Mucosa of rectum (tissue), 2 donors: Measurements from ENCODE around the gene COL17A1.

Experiments
- H3K27ac ChIP-seq, 2 donors: one replicate each; pipeline ENCODE4 v1.7.0; 2013; ENCODE audit warnings: inconsistent platforms in 2 of 2, low read depth in 2 of 2, low read length in 2 of 2
- H3K27me3 ChIP-seq, 2 donors: one replicate each; pipeline ENCODE4 v1.7.0; 2013; ENCODE audit warnings: low read length in 2 of 2; ENCODE audit not compliant: control insufficient read depth in 2 of 2, insufficient read depth in 2 of 2
- H3K36me3 ChIP-seq, 2 donors: one replicate each; pipeline ENCODE4 v1.7.0; 2013; ENCODE audit warnings: low read length in 2 of 2; ENCODE audit not compliant: control insufficient read depth in 2 of 2, insufficient read depth in 2 of 2
- H3K4me1 ChIP-seq, 2 donors: one replicate each; pipeline ENCODE4 v1.7.0; 2013; ENCODE audit warnings: low read length in 2 of 2, mild to moderate bottlenecking in 1 of 2; ENCODE audit not compliant: control insufficient read depth in 2 of 2, insufficient read depth in 2 of 2
- H3K4me3 ChIP-seq, 2 donors: one replicate each; pipeline ENCODE4 v1.7.0; 2013; ENCODE audit warnings: low read length in 2 of 2
- H3K9ac ChIP-seq, 2 donors: one replicate each; pipeline ENCODE4 v1.7.0; 2013; ENCODE audit warnings: low read length in 2 of 2, low read depth in 1 of 2, mild to moderate bottlenecking in 1 of 2
- H3K9me3 ChIP-seq, 2 donors: one replicate each; pipeline ENCODE4 v1.7.0; 2013; ENCODE audit warnings: low read length in 2 of 2; ENCODE audit not compliant: control insufficient read depth in 2 of 2
- donor health status: healthy.
- donor health status: Normal muscosa, but diverticular disease.

The COL17A1 gene

GRCh38 chr10:104057717-104058116, 28.0 kb downstream of the COL17A1 start:
- Histone ChIP-seq H3K4me1 (peaks cover 6 to 9% of the 10 kb centered on the region in 2 donors), H3K9me3 (no peaks in the 10 kb centered on the region), H3K36me3 (peaks cover 1 to 10% of the 10 kb centered on the region in 2 donors), H3K9ac (no peak overlapping the region), H3K27me3 (no peaks in the 10 kb centered on the region), H3K4me3 (no peak overlapping the region), H3K27ac (no peak overlapping the region)

GRCh38 chr10:104056619-104057273, 28.9 kb downstream of the COL17A1 start:
- Histone ChIP-seq H3K4me3 (no peak overlapping the region), H3K36me3 (peaks cover 0 to 7% of the 10 kb centered on the region in 2 donors), H3K27ac (no peak overlapping the region), H3K27me3 (no peaks in the 10 kb centered on the region), H3K9ac (no peak overlapping the region), H3K4me1 (peaks cover 13 to 16% of the 10 kb centered on the region in 2 donors), H3K9me3 (no peaks in the 10 kb centered on the region)

GRCh38 chr10:104054430-104054829, 31.2 kb downstream of the COL17A1 start:
- H3K36me3 ChIP-seq = no peaks in the 10 kb centered on the region
- H3K4me3 ChIP-seq = no peak overlapping the region
- no peaks in the 10 kb centered on the region for H3K27me3 ChIP-seq
- no peak overlapping the region for H3K9ac ChIP-seq
- no peaks in the 10 kb centered on the region for H3K9me3 ChIP-seq
- H3K4me1 ChIP-seq = peaks cover 31 to 33% of the 10 kb centered on the region in 2 donors
- no peak overlapping the region for H3K27ac ChIP-seq

GRCh38 chr10:104053201-104053600, 32.5 kb downstream of the COL17A1 start:
- peaks cover 37 to 40% of the 10 kb centered on the region in 2 donors for H3K4me1 ChIP-seq
- H3K9me3 ChIP-seq = no peaks in the 10 kb centered on the region
- no peaks in the 10 kb centered on the region for H3K36me3 ChIP-seq
- H3K27me3 ChIP-seq = no peaks in the 10 kb centered on the region
- peak overlapping the region; percentile 84 to 87 for H3K27ac ChIP-seq
- no peak overlapping the region for H3K4me3 ChIP-seq
- peak overlapping the region in 1 of 2 donors; percentile 26 for H3K9ac ChIP-seq

- Histone ChIP-seq H3K4me1 (peaks cover 37 to 40% of the 10 kb centered on the region in 2 donors), H3K9me3 (no peaks in the 10 kb centered on the region), H3K9ac (no peak overlapping the region), H3K27ac (peak overlapping the region; percentile 84 to 87), H3K36me3 (no peaks in the 10 kb centered on the region), H3K27me3 (no peaks in the 10 kb centered on the region), H3K4me3 (peak overlapping the region; percentile 15 to 31)
These were observed 33.2 kb downstream of the COL17A1 start for GRCh38 chr10:104052431-104052830.

GRCh38 chr10:104049504-104050250, 36.0 kb downstream of the COL17A1 start:
- no peaks in the 10 kb centered on the region for H3K36me3 ChIP-seq
- H3K4me1 ChIP-seq = peaks cover 37 to 40% of the 10 kb centered on the region in 2 donors
- H3K4me3 ChIP-seq = no peak overlapping the region
- no peak overlapping the region for H3K9ac ChIP-seq
- peaks cover 0 to 2% of the 10 kb centered on the region in 2 donors for H3K27me3 ChIP-seq
- H3K27ac ChIP-seq = peak overlapping the region; percentile 50 to 72
- H3K9me3 ChIP-seq = no peaks in the 10 kb centered on the region

- Histone ChIP-seq H3K27ac (no peak overlapping the region), H3K9me3 (no peaks in the 10 kb centered on the region), H3K4me1 (peaks cover 22 to 24% of the 10 kb centered on the region in 2 donors), H3K36me3 (no peaks in the 10 kb centered on the region), H3K27me3 (peaks cover 0 to 2% of the 10 kb centered on the region in 2 donors), H3K4me3 (no peak overlapping the region), H3K9ac (no peak overlapping the region)
These were observed 39.0 kb downstream of the COL17A1 start for GRCh38 chr10:104046651-104047050.

GRCh38 chr10:104045151-104046089, 40.3 kb downstream of the COL17A1 start:
- H3K27me3 ChIP-seq = peaks cover 0 to 2% of the 10 kb centered on the region in 2 donors
- H3K36me3 ChIP-seq = no peaks in the 10 kb centered on the region
- H3K4me1 ChIP-seq = peaks cover 13 to 14% of the 10 kb centered on the region in 2 donors
- H3K9ac ChIP-seq = no peak overlapping the region
- no peaks in the 10 kb centered on the region for H3K9me3 ChIP-seq
- no peak overlapping the region for H3K4me3 ChIP-seq
- H3K27ac ChIP-seq = no peak overlapping the region

GRCh38 chr10:104043854-104044253, 41.8 kb downstream of the COL17A1 start:
- Histone ChIP-seq H3K9ac (no peak overlapping the region), H3K4me3 (no peak overlapping the region), H3K27me3 (peaks cover 0 to 2% of the 10 kb centered on the region in 2 donors)

More at GRCh38 chr10:104043854-104044253, 41.8 kb downstream of the COL17A1 start:
- Histone ChIP-seq H3K36me3 (no peaks in the 10 kb centered on the region), H3K9me3 (no peaks in the 10 kb centered on the region), H3K4me1 (peaks cover 0 to under 1% of the 10 kb centered on the region in 2 donors), H3K27ac (no peak overlapping the region)
